Bronchial epithelial cell (primary cell): ENCODE data around the gene HMOX1. TPM values are rescaled to one million over a fixed set of nuclear protein-coding genes. Genes with fewer than 3 reads are reported as not detected.

Experiments used
- DNase-seq: peaks from one replicate; pipeline ENCODE4 v3.0.0-alpha.2; 2010; ENCODE audit warnings: low read depth
- FAIRE-seq: peaks from 2 replicates; lab custom pipeline; 2011; peaks lifted over from hg19 to GRCh38; lab: Jason Lieb, UNC
- H3K27me3 ChIP-seq: 2 replicates; pipeline ENCODE4 v1.5.1; 2011; ENCODE audit warnings: low read length; ENCODE audit not compliant: control insufficient read depth, insufficient read depth
- H3K36me3 ChIP-seq: 2 replicates; pipeline ENCODE4 v1.5.1; 2011; ENCODE audit warnings: low read length; ENCODE audit not compliant: control insufficient read depth, insufficient read depth
- H3K4me3 ChIP-seq: 2 replicates; pipeline ENCODE4 v1.5.1; 2011; ENCODE audit warnings: mild to moderate bottlenecking, low read depth, low read length, control low read depth
- CTCF ChIP-seq: IDR thresholded peaks from 2 replicates; pipeline ENCODE4 v1.5.1; 2011; ENCODE audit warnings: mild to moderate bottlenecking, moderate library complexity, low read length, control low read depth, inconsistent platforms; ENCODE audit not compliant: insufficient read depth, severe bottlenecking
- total RNA-seq: library from RNA; depleted of rRNA; stranded (reverse); fragments of >200 nt; gene quantifications from 2 replicates; pipeline ENCODE4 v1.2.1, GENCODE V29; 2014

Gene HMOX1
- total RNA-seq, 1 donor from 2014 or later, result 3.9 TPM

- DNase-seq (no peak), FAIRE-seq (no peak)
- Histone ChIP-seq H3K27me3 (no peaks in the 10 kb centered on the region), H3K4me3 (no peak overlapping the region), H3K36me3 (no peaks in the 10 kb centered on the region)
- TF ChIP-seq CTCF, result no peak
Observed at GRCh38 chr22:35348703-35349102, 32.2 kb upstream of the HMOX1 start.

- TF ChIP-seq CTCF, result no peak
- DNase-seq, result no peak
- FAIRE-seq, result no peak
Observed at GRCh38 chr22:35349368-35349703, 31.6 kb upstream of the HMOX1 start.

DNA sequence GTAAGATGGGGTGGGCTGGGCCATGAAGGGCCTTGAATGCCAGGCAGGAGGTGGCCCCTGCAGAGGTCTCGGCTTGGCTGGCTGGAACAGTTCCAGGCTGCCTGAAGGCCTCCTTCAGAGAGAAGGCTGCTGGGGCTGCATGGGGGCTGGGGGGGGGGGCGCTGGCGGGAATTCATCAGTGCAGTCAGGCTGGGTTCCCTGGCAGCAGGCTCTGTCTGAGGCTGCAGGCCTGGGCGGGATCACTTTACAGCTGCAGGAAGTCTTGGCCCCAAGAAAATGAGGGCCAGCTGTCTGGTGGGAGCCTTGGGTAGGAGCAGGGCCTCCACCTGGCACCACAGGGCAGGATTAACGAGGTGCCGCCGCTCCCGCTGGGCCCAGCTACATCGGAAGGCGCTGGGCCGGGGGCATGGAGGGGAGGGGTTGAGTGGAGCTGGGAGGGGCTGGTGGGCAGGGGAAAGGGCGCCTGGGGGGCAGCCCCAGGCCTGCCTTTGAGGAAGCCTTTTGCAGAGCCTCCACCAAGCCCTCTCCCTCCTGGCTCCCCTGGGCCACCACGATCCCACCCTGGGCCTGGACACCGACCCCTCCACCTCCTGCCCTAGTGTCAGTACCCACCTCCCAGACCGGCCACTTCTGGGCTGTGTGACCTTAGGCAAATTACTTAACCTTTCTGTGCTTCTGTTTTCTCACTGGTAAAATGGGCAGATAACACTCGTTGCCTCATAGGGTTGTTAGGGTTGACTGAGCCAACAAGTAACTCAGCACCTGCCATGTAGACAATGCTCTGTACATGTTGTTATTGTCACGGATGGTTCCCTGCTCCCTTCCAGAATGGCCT is 31.0 kb upstream of the HMOX1 start:
- FAIRE-seq (no peak), DNase-seq (no peak)
- H3K4me3 ChIP-seq, result no peak overlapping the region
- H3K36me3 ChIP-seq, result no peaks in the 10 kb centered on the region
- H3K27me3 ChIP-seq, result no peaks in the 10 kb centered on the region
- TF ChIP-seq CTCF, result no peak

More at GRCh38 chr22:35349368-35349703, 31.6 kb upstream of the HMOX1 start:
- no peaks in the 10 kb centered on the region for H3K27me3 ChIP-seq
- no peaks in the 10 kb centered on the region for H3K36me3 ChIP-seq
- no peak overlapping the region for H3K4me3 ChIP-seq

GRCh38 chr22:35350539-35351503 is 30.1 kb upstream of the HMOX1 start:
- peak; percentile 77 for DNase-seq
- Histone ChIP-seq H3K27me3 (no peaks in the 10 kb centered on the region), H3K4me3 (peak overlapping the region; percentile 53), H3K36me3 (no peaks in the 10 kb centered on the region)
- peak; percentile 95 for TF ChIP-seq CTCF
- FAIRE-seq, result no peak

DNA sequence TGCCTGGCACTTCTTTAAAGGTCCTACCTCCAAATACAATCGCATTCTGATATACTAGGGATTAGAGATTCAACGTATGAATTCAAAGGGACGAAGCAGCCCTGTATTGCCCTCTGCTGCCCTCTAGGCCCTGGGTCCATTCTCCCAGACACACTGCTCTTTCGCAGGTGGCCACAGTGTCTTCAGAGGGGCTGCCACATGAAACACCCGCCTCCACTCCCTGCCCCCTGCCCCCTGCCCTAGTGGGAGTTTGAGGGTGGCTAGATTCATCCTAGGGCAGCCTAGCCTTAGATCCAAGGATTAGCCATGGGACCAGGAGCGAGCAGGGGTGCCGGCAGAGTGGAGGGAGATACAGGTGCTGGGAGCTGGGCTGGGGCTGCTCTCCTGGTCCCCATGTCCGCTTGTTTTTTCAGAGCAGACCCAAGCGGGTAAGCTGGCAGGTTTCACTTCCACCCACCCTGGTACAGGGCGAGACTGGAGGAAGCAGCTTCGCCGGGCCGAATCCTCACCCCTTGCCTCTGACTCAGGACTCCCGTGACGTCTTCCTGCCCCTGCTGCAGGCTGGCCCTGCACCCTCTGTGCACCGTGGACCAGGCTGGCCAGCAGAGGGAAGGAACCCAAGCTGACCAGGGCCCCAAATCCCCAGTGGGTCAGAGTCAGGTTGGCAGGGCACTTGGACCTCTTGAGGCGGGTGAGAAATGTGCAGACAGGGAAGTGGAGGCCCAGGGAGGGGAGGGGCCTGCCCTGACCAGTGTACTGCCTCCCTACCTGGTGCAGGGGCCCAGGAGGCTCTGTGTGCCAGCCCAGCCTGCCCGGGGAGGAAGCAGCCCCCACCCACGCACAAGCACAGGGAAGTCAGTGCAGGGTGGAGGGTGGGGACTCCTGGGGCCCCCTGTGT is 28.4 kb upstream of the HMOX1 start:
- peak; percentile 35 for DNase-seq
- H3K4me3 ChIP-seq, result no peak overlapping the region
- H3K36me3 ChIP-seq, result no peaks in the 10 kb centered on the region
- no peaks in the 10 kb centered on the region for H3K27me3 ChIP-seq
- FAIRE-seq, result no peak
- TF ChIP-seq CTCF, result no peak
